Stimulated activated CD4-positive, alpha-beta T cell treated with anti-CD3 and anti-CD28 coated beads, TNF-alpha, amount 100 ng/mL, for 4 hours (primary cell): ENCODE data around the gene DSP.
A peak's percentile ranks its signal among the peaks of the same experiment; 100 is the strongest.

ENCODE experiments used
- DNase-seq, 3 experiments: peaks; one replicate each; pipeline ENCODE4 v3.0.0-alpha.2; 2020; ENCODE audit warnings: low read depth in 3 of 3

DSP gene, protein sequence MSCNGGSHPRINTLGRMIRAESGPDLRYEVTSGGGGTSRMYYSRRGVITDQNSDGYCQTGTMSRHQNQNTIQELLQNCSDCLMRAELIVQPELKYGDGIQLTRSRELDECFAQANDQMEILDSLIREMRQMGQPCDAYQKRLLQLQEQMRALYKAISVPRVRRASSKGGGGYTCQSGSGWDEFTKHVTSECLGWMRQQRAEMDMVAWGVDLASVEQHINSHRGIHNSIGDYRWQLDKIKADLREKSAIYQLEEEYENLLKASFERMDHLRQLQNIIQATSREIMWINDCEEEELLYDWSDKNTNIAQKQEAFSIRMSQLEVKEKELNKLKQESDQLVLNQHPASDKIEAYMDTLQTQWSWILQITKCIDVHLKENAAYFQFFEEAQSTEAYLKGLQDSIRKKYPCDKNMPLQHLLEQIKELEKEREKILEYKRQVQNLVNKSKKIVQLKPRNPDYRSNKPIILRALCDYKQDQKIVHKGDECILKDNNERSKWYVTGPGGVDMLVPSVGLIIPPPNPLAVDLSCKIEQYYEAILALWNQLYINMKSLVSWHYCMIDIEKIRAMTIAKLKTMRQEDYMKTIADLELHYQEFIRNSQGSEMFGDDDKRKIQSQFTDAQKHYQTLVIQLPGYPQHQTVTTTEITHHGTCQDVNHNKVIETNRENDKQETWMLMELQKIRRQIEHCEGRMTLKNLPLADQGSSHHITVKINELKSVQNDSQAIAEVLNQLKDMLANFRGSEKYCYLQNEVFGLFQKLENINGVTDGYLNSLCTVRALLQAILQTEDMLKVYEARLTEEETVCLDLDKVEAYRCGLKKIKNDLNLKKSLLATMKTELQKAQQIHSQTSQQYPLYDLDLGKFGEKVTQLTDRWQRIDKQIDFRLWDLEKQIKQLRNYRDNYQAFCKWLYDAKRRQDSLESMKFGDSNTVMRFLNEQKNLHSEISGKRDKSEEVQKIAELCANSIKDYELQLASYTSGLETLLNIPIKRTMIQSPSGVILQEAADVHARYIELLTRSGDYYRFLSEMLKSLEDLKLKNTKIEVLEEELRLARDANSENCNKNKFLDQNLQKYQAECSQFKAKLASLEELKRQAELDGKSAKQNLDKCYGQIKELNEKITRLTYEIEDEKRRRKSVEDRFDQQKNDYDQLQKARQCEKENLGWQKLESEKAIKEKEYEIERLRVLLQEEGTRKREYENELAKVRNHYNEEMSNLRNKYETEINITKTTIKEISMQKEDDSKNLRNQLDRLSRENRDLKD (N-terminal part only)

GRCh38 chr6:7541175-7542064 lies at the start of gene DSP:
Gene DSP, plus strand, starts transcription at chr6:7541671. Its CDS starts 245 bp downstream, at chr6:7541916.
- DNase-seq, result peak in 2 of 3 experiments; percentile 3 to 15

DNA sequence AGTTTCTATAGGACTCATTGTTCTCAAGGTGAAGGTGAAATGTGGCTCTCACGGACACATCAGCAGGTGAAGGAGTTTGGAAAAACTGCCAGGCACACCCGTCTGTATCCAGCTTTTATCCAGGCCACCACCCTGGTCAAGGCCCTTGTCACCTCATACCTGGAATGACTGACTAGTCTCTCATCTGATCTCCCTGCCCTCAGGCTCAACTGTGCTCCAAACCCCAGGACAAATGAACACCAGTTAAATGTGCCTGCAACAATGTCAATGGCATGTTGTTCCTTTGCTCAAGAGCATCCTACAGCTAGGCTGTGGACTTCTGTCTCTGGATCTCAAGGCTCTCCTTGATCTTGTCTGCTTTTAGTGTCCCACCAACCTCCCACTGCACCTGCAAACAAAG lies 47.6 kb upstream of the DSP start:
- no peak for DNase-seq

GRCh38 chr6:7494638-7495037 lies 46.8 kb upstream of the DSP start:
- no peak for DNase-seq

- DNase-seq, result no peak
Measured at GRCh38 chr6:7496266-7496875, 45.1 kb upstream of the DSP start.

GRCh38 chr6:7500752-7501282 lies 40.7 kb upstream of the DSP start:
- DNase-seq, result no peak

DNA sequence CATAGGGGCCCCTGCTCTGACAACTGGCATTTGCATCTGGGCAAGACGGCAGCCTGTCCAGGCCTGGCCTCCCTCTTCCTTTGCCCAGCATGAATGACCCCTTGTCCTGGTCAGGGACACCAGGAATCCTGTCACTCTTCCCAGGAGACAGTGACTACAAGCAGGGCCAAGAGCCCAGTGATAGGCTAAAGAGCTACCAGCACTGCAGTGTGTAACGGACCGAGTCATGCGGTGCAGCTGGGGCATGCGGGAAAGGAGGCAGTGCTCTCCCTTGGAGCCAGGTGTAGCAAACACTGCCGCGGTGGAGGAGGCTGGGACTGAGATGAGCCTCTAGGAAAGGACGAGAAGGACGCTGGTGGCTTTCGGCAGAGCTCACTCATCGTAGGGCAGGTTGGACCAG lies 38.7 kb upstream of the DSP start:
- DNase-seq, result no peak

DNA sequence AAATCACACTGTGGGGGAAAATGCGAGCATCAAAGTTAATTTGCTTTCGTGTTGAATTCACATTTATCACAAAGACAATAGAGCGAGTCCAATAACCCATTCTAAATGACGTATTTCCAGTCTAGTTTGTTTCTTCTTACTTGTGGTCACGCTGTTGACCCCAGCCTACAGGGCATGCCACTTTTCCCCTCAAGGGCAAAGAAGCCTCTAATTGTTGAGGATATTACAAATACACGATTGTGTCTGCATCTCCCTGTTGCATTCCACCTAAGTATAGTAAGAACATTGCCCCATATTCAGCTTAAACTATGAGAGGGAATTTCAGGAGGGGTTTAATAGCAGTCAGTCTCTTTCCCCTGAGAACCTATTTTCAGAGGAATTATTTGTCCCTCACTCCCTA lies 37.4 kb upstream of the DSP start:
- no peak for DNase-seq

DNA sequence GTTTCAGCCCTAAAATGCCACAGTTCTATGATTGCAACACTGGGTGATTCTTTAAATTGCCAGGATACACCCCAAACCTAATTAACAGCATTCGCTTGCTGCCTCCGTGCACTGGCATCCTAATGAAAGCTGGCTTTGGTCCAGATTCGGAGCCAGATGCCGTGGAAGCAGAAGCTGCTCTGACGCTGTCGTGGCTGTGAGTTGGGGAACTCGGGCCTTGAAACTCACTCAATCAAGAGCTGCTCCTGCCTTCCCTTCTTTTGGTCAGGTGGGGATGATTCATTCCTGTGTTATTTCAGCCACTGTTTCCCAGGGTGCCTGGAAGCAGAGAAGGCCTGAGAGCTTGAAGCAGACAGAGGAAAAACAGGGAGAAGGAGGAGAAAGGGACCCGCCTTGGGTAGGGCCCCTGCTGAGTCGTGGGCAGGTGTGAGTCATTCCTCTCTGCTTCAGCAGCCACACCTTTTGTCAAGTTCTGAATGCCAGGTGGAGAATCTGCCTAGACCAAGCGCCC lies 36.2 kb upstream of the DSP start:
- no peak for DNase-seq

DNA sequence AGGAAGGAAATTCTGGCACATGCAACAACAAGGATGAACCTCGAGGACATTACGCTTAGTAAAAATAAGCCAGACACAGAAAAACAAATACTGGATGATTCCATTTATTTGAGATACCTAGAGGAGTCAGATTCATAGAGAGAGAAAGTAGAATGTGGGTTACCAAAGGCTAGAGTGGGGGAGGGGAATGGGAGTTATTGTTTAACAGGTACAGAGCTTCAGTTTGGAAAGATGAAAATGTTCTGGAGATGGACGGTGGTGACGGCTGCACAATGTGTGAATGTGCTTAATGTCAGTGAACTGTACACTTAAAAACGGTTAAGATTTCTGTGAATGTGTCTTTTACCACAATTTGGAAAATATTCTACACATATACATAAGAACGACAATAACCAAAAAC lies 33.9 kb upstream of the DSP start:
- DNase-seq, result no peak

DNA sequence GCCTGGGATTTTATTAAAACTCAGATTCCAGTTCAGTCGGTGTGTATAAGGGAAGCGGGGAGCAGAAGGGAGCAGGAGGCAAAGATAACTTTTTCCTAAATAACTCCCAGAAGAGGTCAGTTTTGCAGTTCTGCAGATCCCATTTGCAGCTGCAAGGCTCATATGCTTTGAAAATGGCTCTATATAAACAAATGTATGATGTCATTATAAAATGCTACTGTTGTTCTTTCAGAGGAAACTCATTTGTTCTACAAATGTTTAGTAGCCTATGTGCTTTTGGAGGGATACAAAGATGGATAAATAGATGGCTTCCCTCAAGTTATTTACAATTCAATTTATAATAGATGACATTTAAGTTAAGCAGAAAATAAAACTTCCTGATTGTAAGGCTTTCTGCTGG lies 29.2 kb upstream of the DSP start:
- no peak for DNase-seq

DNA sequence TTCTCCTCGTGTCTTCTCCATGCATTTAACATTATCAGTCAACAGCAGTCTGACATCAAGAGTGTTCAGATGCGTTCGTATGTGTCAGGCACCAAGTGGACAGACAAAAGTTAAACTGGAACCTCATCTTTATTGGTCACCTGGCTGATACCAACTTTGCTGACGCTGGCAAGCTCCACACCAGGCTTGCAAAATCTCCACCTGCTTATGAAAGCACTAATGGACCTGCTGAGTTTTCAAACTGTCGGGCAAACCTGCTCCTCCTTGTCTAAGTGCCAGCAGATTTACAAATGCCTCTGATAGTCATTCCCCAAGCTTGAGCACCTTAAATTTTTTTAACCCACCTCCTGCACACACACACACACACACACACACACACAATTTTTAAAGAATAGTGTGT lies 27.9 kb upstream of the DSP start:
- no peak for DNase-seq

DNA sequence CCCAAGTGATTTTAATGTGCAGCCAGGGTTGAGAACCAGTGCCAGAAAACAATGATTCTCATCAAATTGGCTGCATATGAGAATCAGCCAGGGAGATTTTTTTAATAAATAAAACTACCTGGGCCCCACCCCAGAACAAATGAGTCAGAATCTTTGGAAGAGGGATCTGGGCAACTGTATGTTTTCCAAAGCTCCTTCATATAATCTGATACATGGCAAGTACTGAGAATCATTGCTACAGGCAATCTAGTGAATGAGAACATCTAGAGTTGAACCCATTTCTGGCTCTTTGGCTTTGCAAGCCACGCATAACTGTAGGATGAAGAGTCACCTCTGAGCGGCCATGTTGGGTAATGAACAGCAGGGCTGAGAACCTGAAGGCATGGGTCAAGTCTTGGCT lies 26.1 kb upstream of the DSP start:
- DNase-seq, result no peak

DNA sequence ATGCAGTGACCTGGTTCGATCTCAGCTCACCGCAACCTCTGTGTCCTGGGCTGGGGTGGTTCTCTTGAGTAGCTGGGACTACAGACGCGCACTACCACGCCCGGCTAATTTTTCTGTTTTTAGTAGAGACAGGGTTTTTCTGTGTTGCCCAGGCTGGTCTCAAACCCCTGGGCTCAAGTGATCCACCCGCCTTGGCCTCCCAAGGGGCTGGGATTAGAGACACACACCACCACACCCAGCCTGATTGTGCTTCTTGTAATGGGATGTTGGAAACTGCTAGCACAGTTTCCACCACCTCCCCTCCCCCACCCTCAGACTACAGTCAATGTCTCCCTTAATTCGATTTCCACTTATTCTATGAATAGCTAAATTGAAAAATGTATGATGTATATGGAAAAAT lies 22.6 kb upstream of the DSP start:
- DNase-seq, result no peak

DNA sequence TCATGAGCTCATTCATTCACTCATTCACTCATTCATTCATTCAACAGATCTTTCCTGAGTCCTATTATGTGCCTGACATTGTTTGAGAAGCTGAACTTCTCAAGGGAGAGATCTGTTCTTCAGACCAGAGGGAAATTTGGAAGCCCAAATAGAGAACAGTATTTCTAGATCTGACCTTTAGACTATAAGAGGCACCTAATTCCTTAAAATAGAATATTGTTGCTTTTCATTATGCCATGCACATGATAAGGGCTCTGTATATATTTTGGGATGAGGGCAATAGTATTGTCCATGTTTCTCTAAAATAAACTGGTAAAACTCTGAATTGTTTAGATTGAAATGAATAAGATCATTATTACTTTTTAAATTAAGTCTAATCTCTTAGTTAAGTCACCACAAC lies 18.6 kb upstream of the DSP start:
- no peak for DNase-seq

DNA sequence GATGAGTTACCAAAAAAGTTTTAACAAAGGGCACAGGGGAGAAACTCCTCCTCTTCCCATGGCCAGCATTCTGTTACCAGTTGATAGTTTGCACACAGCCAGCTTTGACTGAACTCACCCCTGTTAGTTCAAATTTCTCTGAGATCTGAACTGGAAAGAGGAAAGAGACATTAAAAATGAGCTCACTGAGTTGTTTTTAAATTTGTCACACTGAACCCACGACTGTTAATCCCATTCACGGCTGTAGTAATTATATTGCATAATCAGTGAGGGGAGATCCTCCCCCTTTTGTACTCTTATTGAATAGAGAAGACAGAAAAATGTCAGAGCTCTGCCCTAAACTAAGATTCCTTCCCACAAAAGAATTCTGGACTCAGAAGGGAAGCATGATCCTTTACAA lies 17.5 kb upstream of the DSP start:
- DNase-seq, result no peak

- DNase-seq, result no peak
Measured at GRCh38 chr6:7526755-7527154, 14.7 kb upstream of the DSP start.

DNA sequence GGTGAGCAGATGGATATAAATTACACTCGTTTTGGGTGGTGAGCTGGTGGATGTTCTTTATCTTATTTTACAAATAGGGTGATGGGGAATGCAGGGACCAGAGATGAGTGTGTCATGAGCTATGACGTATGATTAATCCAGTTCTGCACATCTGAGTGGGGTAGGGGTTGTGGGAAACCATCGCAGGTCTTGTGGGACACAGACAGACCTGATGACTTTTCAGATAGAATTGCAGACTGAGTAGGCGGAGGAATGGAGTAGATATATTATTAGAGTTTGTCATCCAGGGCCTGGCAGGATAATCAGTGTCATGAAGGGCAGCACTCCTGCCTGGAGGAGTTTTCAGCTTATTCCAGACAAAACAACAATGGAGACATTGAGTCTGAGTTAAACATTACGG lies 12.9 kb upstream of the DSP start:
- DNase-seq, result no peak

DNA sequence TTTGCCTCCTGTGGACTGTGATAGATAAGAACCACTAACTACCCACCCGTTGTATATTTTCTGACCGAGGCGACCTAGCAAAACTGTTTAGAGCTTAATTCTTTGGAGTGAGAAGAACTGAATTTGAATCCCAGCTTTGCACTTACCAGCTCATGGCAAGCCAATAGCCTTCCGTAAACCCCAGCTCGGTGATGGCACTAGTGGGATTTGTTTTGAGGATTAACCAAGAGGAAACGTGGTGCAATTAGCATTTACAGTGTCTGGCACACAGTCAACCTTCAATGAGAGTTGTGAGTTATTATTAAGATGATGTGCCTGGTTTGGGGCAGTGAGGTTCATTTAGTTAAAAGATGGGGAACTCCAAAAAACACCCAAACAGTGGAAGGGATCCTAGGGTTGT lies 12.3 kb upstream of the DSP start:
- DNase-seq, result no peak

DNA sequence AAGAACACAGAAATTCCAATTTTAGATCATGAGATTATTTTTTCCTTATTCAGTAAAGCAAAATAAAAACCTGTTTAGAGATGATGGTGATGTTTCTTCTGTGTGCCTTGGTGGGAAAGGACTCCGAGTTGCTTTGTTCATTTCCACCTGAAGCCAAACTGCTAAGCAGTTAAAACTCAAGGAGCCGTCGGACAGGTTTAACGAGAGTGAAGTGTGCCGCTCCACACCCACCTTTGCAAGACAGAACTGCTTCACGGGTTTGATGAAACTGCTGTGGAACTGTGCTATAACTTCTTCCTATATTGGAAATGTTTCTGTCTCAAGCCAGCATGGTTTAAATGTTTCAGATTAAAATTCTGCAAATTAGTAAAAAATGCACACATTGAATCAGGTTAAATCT lies 9.2 kb upstream of the DSP start:
- no peak for DNase-seq

DNA sequence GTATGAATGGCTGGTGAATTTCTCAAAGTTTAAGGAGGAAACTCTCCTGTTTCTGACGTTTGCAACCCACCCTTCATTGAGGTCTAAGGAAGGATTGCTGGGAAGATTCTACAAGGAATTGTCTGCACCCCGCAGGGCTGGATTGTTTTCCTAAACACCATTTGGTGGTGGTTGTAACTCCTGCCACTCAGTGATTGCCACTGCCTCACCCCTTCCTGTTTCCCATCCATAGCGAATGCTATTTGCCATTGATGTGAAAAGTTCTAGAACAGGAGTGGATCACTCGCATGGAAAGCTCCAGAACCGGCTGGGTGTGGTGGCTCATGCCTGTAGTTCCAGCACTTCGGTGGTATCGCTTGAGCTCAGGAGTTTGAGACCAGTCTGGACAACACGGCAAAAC lies 8.7 kb upstream of the DSP start:
- no peak for DNase-seq
